ENCODE results near the gene HACE1.
"Not testable (repeated sequence)": the region's sequence is repeated elsewhere in the genome, so short reads cannot be mapped to it uniquely, and the experiment has no call there.

HACE1 gene, protein sequence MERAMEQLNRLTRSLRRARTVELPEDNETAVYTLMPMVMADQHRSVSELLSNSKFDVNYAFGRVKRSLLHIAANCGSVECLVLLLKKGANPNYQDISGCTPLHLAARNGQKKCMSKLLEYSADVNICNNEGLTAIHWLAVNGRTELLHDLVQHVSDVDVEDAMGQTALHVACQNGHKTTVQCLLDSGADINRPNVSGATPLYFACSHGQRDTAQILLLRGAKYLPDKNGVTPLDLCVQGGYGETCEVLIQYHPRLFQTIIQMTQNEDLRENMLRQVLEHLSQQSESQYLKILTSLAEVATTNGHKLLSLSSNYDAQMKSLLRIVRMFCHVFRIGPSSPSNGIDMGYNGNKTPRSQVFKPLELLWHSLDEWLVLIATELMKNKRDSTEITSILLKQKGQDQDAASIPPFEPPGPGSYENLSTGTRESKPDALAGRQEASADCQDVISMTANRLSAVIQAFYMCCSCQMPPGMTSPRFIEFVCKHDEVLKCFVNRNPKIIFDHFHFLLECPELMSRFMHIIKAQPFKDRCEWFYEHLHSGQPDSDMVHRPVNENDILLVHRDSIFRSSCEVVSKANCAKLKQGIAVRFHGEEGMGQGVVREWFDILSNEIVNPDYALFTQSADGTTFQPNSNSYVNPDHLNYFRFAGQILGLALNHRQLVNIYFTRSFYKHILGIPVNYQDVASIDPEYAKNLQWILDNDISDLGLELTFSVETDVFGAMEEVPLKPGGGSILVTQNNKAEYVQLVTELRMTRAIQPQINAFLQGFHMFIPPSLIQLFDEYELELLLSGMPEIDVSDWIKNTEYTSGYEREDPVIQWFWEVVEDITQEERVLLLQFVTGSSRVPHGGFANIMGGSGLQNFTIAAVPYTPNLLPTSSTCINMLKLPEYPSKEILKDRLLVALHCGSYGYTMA

DNA sequence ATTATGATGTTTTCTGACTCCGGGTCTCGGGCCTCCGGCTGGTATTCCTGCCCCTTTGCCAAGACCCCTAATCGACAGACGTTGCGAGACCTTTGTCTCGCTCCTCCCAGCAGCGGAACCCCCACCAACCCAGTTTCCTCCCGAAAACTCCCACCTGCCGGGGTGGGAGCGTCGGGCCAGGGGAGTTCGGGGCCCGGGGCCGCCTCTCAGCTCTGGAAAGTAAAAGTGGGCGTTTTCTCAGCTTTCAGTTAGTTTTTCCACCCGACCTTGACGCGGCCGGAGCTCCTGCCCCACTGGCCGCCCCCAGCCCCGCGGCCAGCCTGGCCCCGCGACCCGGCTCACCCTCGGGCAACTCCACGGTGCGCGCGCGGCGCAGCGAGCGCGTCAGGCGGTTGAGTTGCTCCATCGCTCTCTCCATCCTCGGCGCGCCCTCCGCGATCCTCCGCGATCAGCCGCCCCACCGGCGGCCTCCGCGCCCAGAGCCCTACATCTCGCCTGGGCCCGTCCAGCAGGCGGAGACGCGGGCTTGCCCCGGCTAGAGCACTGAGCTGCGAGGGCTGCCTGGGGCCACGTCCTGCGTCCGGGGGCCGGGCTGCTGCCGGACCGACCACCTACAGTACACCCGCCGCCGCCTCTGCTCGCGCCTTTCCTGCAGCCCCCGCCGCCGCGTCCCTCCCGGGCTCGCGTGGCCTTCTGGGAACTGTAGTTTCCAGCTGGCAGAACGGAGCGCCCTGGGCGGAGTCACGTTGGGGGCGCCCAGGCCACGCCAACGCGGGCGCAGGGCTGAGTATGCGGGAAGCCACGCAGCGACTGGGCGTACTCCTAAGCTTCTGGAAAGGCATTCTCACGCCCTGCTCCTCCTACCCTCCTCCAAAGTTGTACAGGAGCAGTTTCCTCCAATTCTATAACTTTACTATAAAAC, at the start of gene HACE1:
HACE1 (minus strand) TSS at position 695 of the 922 bp plus-strand sequence; CDS start at position 418, 277 bp downstream.
- DNase-seq, result peak; percentile 88 to 92

- DNase-seq, result no peak
Measured at GRCh38 chr6:104908888-104909525, 49.3 kb upstream of the HACE1 start.

DNA sequence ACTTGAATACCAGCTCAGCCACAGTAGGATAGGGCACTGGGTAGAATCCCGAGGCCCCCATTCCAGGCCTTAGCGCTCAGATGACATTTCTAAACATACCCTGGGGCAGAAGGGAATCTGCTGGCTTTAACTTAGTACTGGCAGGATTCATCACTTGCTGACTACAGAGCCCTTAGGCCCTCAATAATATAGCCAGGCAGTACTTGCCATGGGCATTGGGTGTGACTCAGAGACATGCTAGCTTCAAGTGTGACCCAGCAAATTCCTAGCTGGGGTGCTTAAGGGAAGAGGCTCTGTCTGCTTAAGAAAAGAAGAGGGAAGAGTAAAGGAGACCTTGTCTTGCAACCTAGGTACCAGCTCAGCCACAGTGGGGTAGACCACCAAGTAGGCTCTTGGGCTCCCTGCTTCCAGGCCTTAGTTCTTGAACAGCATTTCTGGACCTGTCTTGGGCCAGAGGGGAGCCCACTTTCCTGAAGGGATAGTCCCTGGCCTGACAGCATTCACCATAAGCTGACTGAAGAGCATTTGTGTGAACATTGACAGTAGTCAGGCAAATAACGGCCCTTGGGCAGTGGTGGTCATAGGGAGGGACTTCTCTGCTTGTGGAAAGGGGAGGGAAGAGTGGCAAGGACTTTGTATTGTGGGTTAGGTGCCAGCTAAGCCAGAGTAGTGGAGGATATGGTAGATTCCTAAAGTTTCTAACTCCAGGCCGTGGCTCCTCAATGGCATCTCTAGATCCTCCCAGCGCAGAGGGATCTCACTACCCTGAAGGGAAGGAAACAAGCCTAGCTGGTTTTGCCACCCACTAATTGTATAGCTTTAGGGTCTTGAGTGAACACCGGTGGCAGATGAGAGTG, 48.5 kb upstream of the HACE1 start:
- DNase-seq, result no peak

DNA sequence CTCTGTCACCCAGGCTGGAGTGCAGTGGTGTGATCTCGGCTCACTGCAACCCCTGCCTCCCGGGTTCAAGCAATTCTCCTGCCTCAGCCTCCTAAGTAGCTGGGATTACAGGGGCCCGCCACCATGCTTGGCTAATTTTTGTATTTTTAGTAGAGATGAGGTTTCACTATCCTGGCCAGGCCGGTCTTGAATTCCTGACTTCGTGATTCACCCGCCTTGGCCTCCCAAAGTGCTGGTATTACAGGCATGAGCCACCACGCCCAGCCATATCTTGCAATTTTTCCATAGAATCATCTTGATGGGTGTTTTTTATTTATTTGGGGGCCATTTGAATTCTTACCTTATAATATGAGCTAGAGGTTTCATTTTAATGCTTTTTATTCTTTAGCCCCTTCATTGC, 39.2 kb upstream of the HACE1 start:
- DNase-seq, result not testable (repeated sequence)

DNA sequence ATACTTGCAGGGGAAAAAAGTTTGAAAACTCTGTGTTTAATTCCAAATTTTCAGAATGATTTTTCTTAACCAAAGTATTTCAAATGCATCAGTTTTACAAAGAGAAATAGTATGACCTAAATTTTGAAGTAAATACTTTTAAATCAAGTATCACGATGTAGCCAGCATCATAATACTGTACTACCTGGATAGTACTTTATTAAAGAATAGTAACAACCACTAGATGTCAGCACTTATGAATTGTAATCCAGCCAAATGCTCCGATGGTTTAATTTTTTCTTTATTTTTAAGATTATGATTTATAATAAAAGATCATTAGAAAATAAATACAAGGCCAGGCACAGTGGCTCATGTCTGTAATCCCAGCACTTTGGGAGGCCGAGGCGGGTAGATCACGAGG, 37.2 kb upstream of the HACE1 start:
- no peak for DNase-seq

GRCh38 chr6:104888066-104888465, 28.3 kb upstream of the HACE1 start:
- no peak for DNase-seq

DNA sequence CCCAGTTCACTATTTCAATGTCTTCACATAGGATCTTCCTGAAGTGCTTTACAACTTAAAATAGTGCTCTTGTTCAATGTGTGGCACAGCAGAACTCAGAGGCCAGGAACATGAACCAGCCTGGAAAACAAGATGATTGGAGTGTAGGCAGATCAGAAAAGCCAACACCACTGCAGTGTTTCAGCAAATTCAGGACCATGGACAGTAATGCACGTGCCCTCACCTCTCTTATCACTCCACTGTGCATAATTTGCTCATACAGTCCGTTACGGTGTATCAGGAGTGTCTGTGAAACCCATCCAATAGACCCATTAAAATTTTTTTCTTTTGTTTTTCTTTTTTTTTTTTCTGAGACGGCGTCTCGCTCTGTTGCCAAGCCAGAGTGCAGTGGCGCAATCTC, 27.6 kb upstream of the HACE1 start:
- no peak for DNase-seq

GRCh38 chr6:104885518-104886043, 25.9 kb upstream of the HACE1 start:
- DNase-seq, result no peak

GRCh38 chr6:104884867-104885517, 25.3 kb upstream of the HACE1 start:
- DNase-seq, result no peak

DNA sequence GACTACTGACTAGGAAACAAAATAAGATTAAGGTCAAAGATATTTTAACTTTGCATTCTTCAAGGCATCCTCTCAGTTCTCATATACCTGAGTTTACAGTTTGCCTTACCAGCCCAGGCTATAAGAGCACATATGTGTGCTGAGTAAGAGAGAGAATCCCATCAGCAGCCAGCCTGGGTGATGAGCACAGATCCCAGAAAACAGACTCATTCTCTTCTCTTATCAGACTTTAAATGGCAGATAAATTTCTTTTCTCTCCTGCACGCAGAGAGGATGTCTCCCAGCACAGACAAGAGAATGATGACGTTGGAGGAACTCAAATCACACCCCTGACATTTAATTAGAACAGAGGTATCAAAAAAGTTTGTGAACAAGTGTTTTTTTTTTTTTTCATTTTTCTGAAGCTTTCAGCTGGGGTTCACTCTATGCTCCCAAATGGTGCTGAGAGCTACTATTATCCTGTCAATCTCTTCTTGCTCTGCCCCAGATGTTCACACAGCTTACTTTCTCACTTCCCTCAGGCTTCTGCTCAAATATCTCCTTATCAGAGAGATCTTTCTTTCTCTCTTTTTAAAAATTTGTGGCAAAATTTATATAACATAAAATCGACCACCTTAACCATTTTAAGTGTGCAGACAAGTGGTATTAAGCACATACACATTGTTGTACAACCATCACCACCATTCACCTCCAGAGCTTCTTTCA, 22.4 kb upstream of the HACE1 start:
- DNase-seq, result no peak

DNA sequence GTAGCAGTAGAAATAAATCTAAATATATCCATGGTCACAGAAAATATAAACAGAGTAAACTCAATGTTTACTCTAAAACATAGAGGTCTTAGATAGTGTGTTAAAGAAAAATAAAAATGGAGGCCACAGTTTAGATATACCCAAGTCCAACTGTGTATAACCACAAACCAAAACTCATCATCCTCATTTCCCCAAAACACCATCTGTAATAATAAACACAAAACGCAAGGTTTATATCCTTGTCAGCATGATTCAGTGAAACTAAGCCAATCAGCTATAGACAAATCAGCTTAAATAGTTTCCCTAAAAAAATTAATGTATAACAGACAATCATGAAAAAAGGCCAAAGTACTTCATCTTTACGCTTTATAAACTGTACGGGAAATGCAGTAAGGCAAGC, 2.7 kb upstream of the HACE1 start:
- no peak for DNase-seq

- DNase-seq, result no peak
Measured at GRCh38 chr6:104860221-104860620, 502 bp upstream of the HACE1 start.

DNA sequence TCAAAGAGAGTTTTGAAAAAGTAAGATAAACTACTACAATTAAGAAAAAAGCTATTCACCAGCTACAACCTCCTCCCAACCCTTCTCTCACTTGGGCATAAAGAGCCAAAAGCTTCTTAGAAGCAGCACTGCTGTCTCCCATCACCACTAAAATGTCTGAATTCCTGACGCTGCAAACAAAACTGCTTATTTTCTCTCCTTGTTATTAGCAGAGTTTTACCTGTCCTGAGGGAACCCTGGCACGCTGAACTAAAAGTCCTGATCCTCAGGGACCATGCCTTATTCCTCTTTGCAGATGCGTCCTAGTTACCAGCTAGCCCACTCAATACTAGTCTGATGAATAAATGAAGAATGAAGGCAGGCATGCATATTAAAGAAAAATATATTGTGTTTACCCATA, 1.1 kb downstream of the HACE1 start:
- no peak for DNase-seq

DNA sequence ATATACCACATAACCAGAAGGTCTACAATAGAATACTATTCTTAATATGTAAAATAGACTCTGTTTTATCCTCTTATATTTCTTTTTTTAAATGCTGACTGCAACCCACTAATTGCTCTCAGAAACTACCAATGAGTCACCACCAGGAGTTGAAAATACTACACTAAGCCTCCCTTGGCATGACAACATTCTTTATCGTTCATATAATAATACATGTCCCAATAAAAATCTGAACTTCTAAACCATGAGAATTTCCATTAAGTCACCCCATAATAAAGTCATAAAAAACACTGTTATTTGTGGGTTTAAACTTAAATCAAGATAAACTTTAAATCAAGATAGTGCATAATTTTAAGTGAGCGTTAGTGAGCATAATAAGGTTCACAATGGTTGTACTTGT, 4.2 kb downstream of the HACE1 start:
- DNase-seq, result no peak

- DNase-seq, result not testable (repeated sequence)
Measured at GRCh38 chr6:104847721-104848120, 12.0 kb downstream of the HACE1 start.

DNA sequence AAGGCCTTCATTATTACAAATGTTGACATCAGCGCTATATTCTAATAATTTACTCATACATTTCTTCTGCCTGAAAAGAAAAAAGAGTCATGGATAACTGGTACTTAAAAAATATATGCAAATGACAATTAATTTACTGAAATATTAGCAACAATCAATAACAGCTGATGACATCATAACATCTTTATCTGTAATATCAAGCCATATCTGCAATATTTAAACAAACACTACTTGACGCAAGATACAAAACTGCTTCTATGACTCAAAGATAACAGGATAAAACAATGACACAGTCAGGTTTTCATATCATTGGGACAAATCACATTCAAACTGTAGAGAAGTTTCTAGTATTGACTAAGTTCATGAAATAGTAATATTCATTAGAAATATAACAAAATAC, 16.5 kb downstream of the HACE1 start:
- no peak for DNase-seq

GRCh38 chr6:104837158-104837557, 22.6 kb downstream of the HACE1 start:
- DNase-seq, result no peak

GRCh38 chr6:104836479-104837020, 23.2 kb downstream of the HACE1 start:
- DNase-seq, result not testable (repeated sequence)

- no peak for DNase-seq
Measured at GRCh38 chr6:104835782-104836181, 23.9 kb downstream of the HACE1 start.
